Measurements from ENCODE around the gene KCNIP4.

DNA sequence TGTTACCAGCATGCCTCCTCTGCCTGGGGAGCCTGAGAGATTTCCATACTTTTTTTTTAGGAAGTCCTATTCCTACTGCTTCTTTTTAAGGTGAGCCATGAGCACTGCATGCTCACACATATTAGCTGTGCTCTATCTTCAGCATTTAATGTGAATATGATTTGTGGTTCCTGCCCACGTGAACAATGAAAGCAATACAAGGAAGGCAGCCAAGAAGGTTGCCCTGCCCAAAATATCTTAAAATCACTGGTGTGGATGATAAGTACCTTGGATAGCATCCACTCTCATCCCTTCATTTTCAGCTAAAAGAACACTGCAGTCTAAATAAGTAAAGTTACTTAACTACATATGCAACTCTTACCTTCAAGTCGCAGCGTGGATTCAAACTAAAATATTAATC, 640.9 kb downstream of the KCNIP4 start:
- TF ChIP-seq, protein P1, sequence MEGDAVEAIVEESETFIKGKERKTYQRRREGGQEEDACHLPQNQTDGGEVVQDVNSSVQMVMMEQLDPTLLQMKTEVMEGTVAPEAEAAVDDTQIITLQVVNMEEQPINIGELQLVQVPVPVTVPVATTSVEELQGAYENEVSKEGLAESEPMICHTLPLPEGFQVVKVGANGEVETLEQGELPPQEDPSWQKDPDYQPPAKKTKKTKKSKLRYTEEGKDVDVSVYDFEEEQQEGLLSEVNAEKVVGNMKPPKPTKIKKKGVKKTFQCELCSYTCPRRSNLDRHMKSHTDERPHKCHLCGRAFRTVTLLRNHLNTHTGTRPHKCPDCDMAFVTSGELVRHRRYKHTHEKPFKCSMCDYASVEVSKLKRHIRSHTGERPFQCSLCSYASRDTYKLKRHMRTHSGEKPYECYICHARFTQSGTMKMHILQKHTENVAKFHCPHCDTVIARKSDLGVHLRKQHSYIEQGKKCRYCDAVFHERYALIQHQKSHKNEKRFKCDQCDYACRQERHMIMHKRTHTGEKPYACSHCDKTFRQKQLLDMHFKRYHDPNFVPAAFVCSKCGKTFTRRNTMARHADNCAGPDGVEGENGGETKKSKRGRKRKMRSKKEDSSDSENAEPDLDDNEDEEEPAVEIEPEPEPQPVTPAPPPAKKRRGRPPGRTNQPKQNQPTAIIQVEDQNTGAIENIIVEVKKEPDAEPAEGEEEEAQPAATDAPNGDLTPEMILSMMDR (IDR thresholded peaks at IDR 0.05): no peak
- TF ChIP-seq POLR2A (IDR thresholded peaks at IDR 0.05): no peak
